Inferior parietal cortex (tissue), 1 donor: Measurements from ENCODE around the gene RAD51B.

Experiments
- DNase-seq: peaks from one replicate; pipeline ENCODE4 v3.0.0-alpha.2; 2016; ENCODE audit errors: extremely low spot score

The RAD51B gene

GRCh38 chr14:68143341-68143841 is 323.8 kb downstream of the RAD51B start:
- DNase-seq = peak; percentile 27

GRCh38 chr14:68144051-68144681 is 324.6 kb downstream of the RAD51B start:
- no peak for DNase-seq

GRCh38 chr14:68145036-68145435 is 325.5 kb downstream of the RAD51B start:
- DNase-seq = no peak

GRCh38 chr14:68145539-68145938 is 326.0 kb downstream of the RAD51B start:
- DNase-seq = no peak

- DNase-seq = no peak
Measured at GRCh38 chr14:68146818-68147217, 327.2 kb downstream of the RAD51B start.

DNA sequence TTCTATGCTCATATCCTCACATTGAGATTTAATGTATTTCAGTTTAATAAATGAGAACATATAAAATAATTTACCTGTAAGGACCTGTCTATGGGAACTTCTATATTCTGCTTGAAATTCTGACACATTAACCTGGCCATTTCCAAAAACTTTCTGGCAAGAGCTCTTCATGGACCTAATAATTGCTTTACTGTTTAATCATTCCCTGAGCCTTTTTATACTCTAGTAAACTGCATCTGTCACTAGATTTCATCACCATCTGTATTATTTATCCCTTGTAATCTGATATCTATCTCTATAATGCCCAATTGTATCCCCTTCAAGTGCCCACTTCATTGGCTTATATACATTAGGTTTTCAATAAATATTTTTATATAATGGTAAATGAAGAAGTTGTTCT is 327.7 kb downstream of the RAD51B start:
- DNase-seq = no peak

DNA sequence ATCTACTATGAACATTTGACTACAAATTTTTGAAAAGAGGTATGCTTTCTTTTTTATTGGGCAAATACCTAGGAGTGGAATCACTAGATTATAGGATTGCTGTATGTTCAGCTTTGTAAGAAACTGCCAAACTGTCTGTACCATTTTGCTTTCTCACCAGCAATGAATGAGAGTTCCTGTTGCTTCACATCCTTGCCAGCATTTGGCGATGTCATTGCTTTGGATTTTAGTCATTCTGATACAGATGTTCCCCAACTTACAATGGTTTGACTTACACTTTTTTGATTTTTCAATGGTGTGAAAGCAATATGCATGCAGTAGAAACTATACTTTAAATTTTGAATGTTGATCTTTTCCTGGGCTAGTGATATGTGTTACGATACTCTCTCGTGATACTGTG is 328.7 kb downstream of the RAD51B start:
- no peak for DNase-seq

- DNase-seq = no peak
Measured at GRCh38 chr14:68148763-68149162, 329.2 kb downstream of the RAD51B start.

DNA sequence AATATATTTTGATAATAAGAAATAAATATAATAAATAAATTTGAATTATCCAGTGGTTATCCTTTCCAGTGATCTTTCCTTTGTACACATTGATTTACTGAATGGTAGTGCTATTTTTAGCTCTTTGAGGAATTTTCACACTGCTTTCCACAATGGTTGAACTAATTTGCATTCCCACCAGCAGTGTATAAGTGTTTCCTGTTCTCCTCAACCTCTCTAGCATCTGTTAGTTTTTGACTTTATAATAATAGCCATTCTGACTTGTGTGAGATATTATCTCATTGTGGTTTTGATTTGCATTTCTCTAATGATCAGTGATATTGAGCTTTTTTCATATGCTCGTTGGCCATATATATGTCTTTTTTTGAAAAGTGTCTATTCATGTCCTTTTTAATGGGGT is 333.7 kb downstream of the RAD51B start:
- DNase-seq = no peak

DNA sequence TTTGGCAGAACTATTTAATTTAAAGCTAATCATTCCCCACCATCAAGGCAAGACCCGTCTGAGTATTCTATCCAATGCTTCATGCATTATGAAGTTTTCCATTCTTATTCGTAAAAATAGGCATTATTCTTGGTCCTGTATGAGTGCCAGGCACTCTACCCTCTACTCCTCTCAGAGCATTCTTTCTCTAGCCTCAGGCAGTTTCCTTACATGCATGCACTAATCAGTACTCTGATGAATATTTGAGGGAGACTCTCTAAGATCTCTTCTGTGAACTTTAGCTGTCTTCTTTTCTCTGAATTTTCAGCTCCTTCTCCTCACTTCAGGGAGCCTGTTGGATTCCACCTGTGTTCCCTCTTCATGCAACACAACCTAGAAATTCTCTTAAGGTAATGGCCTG is 334.7 kb downstream of the RAD51B start:
- DNase-seq = no peak

DNA sequence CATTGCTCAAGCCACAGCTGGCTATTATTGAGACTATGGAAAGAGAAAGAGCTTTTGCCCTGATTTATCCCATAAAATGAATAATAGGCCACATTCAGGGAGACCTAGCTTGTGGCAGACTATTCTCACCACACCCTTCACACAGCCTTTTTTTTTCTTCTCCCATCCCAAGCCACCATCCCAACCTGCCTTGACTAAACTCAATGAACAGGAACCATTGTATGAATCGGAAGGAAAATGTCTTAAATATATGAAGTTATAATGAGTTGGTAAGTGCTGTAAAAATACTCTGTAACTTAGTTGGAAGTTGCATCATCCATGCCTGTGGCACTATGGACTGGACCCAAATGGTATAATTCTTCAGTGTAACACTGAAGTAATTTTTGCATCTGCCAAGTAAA is 338.4 kb downstream of the RAD51B start:
- DNase-seq = no peak

- no peak for DNase-seq
Measured at GRCh38 chr14:68158640-68159039, 339.1 kb downstream of the RAD51B start.

DNA sequence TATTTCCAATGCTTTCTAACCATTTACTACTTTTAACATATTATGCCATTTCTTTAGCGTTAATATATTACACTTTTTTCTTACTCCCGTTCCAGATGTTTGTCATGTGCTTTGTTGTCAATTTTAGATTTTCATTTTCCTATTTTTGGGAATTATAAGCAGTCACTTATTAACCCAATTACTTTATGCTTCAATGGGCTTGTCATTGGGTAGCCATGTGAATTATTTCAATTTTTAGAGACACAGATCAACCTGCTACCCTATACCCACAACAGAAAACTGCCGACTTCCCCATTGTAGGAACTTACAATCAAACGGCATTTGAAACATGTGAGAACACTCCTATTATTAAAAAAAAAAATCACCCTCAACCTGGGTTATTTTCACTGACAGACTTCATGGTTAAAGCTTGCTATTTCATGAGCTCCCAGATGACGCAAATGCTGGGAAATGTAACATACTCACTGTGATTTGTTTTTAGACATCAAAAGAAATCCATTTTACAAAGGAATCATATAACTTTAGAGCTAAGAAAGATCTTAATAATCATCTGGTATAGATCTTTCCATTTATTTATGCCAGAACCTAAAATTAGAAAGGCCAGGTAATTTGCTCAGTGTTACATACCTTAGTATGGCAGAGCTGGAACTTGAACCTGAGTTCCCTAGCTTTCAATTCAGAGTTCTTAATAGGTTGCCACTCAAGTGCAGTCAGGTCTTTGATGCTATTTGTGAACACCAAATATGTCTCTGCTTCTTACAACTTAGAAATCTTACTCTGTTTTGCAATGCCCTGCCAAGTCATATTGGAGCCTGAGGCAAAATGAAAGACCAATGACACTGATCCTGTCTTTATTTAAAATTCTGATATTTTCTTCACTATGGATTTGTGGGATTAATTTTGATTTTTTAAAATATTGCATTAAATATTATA is 340.4 kb downstream of the RAD51B start:
- DNase-seq = no peak

GRCh38 chr14:68160779-68161546 is 341.4 kb downstream of the RAD51B start:
- DNase-seq = no peak

- no peak for DNase-seq
Measured at GRCh38 chr14:68162887-68163286, 343.3 kb downstream of the RAD51B start.

GRCh38 chr14:68164711-68165113 is 345.1 kb downstream of the RAD51B start:
- DNase-seq = no peak

GRCh38 chr14:68165274-68165843 is 345.8 kb downstream of the RAD51B start:
- DNase-seq = no peak

- DNase-seq = no peak
Measured at GRCh38 chr14:68166731-68167382, 347.3 kb downstream of the RAD51B start.

DNA sequence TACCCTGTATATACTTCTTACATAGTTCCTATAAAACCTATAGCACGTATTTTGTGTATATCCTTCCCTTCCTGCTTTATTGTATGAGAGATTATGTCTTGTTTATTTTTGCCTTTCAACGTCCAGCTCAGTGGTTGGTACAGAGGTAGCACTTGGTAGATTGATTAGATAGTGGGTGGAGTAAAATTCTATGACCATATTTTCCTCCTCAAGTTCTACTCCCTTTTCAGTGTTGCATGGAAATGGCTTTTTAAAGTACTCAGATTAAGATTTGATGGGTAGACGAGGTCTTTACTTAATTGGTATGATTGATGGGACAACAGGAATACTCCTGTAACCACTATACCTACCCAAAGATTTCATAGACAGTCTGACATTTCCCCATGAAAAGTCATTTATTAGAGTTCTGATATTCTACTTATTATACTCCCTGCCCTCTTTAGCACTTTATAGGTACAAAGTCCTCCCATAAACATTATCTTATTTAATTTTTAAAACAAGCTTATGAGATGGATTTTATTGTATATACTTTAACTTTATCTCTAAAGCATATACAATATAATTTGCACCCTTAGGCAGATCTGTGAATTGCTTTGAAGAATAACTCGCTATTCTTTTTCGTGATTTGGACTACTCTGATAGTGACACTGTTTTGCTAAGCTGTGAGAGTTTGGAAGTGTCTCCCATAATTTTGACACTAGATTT is 348.0 kb downstream of the RAD51B start:
- no peak for DNase-seq

GRCh38 chr14:68168460-68169109 is 349.0 kb downstream of the RAD51B start:
- no peak for DNase-seq
